ENCODE results near the gene PRR23E. TPM values are rescaled to one million over a fixed set of nuclear protein-coding genes. Genes with fewer than 3 reads are reported as not detected.

Gene PRR23E, protein sequence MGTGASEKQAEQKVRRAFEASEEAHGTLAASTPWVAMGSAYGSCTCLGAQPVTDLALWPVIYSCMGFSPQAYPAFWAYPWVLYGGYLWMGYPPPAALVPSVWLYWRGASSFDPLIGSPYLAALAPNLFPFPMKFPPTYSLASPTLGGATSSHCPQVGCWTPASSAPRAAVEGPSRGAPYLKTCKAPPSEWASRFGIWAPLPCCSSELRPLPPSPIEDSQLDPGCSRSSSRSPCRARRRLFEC
- not detected in 2 replicates for total RNA-seq (2014; rRNA removed; shearing (Covaris generic))
- polyA plus RNA-seq (2016; fragmentation: Nextera tagmentation; extraction: Ambion mirVana), result not detected in 2 replicates
- long read RNA-seq, result 0 reads

DNA sequence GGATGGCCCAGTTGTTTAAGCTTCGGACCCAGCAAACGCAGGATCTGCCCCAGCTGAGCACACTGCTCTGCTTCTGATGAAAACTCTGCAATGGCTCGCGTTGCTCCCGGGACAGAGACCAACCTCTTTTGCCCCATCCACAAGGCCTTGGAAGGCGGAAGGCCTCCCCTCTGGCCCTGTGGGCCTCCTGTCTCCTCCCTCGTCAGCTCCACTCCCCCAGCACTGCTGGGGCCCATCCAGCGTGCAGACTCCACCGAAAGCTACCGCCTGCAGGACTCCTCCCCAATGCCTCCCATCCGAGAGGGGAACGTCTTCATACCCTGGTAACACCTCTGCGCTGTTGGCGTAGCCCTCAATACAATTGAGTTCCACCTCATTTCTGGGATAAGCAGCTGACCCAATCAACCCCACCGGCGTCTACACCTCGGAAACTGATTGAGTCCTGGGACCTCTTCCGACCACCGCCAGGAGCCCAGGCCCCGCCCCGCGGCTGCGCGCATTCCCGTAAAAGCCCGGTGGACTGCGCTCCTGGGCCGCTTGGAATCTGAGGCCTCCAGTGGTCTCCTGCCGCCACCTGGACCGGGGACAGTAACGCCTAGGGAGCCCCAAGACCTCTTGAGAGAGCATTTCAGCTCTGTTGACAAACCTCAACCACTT is at the start of gene PRR23E:
Gene PRR23E (plus strand): TSS at position 556 of the 657 bp plus-strand sequence. CDS start 3,555 bp downstream, outside the sequence.
- no peak for TF ChIP-seq EZH2phosphoT487 (IDR thresholded peaks at IDR 0.05; ENCODE audit: unreplicated experiment)
- no peak for TF ChIP-seq ZNF331 (CRISPR knock-in tag; IDR thresholded peaks at IDR 0.05; ENCODE audit: low read depth)
- no peak for TF ChIP-seq STAT1 (IDR thresholded peaks at IDR 0.05; ENCODE audit: unreplicated experiment)
- no peak for TF ChIP-seq EZH2 (IDR thresholded peaks at IDR 0.05; ENCODE audit: low read depth, unreplicated experiment)
- no peak for TF ChIP-seq POLR2AphosphoS5 (IDR thresholded peaks at IDR 0.05; ENCODE audit: low read depth)
- TF ChIP-seq, protein P1, sequence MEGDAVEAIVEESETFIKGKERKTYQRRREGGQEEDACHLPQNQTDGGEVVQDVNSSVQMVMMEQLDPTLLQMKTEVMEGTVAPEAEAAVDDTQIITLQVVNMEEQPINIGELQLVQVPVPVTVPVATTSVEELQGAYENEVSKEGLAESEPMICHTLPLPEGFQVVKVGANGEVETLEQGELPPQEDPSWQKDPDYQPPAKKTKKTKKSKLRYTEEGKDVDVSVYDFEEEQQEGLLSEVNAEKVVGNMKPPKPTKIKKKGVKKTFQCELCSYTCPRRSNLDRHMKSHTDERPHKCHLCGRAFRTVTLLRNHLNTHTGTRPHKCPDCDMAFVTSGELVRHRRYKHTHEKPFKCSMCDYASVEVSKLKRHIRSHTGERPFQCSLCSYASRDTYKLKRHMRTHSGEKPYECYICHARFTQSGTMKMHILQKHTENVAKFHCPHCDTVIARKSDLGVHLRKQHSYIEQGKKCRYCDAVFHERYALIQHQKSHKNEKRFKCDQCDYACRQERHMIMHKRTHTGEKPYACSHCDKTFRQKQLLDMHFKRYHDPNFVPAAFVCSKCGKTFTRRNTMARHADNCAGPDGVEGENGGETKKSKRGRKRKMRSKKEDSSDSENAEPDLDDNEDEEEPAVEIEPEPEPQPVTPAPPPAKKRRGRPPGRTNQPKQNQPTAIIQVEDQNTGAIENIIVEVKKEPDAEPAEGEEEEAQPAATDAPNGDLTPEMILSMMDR (conservative IDR thresholded peaks at IDR 0.05; ENCODE audit: low read depth in 2 of 2), result no peak
- TF ChIP-seq, protein P2, sequence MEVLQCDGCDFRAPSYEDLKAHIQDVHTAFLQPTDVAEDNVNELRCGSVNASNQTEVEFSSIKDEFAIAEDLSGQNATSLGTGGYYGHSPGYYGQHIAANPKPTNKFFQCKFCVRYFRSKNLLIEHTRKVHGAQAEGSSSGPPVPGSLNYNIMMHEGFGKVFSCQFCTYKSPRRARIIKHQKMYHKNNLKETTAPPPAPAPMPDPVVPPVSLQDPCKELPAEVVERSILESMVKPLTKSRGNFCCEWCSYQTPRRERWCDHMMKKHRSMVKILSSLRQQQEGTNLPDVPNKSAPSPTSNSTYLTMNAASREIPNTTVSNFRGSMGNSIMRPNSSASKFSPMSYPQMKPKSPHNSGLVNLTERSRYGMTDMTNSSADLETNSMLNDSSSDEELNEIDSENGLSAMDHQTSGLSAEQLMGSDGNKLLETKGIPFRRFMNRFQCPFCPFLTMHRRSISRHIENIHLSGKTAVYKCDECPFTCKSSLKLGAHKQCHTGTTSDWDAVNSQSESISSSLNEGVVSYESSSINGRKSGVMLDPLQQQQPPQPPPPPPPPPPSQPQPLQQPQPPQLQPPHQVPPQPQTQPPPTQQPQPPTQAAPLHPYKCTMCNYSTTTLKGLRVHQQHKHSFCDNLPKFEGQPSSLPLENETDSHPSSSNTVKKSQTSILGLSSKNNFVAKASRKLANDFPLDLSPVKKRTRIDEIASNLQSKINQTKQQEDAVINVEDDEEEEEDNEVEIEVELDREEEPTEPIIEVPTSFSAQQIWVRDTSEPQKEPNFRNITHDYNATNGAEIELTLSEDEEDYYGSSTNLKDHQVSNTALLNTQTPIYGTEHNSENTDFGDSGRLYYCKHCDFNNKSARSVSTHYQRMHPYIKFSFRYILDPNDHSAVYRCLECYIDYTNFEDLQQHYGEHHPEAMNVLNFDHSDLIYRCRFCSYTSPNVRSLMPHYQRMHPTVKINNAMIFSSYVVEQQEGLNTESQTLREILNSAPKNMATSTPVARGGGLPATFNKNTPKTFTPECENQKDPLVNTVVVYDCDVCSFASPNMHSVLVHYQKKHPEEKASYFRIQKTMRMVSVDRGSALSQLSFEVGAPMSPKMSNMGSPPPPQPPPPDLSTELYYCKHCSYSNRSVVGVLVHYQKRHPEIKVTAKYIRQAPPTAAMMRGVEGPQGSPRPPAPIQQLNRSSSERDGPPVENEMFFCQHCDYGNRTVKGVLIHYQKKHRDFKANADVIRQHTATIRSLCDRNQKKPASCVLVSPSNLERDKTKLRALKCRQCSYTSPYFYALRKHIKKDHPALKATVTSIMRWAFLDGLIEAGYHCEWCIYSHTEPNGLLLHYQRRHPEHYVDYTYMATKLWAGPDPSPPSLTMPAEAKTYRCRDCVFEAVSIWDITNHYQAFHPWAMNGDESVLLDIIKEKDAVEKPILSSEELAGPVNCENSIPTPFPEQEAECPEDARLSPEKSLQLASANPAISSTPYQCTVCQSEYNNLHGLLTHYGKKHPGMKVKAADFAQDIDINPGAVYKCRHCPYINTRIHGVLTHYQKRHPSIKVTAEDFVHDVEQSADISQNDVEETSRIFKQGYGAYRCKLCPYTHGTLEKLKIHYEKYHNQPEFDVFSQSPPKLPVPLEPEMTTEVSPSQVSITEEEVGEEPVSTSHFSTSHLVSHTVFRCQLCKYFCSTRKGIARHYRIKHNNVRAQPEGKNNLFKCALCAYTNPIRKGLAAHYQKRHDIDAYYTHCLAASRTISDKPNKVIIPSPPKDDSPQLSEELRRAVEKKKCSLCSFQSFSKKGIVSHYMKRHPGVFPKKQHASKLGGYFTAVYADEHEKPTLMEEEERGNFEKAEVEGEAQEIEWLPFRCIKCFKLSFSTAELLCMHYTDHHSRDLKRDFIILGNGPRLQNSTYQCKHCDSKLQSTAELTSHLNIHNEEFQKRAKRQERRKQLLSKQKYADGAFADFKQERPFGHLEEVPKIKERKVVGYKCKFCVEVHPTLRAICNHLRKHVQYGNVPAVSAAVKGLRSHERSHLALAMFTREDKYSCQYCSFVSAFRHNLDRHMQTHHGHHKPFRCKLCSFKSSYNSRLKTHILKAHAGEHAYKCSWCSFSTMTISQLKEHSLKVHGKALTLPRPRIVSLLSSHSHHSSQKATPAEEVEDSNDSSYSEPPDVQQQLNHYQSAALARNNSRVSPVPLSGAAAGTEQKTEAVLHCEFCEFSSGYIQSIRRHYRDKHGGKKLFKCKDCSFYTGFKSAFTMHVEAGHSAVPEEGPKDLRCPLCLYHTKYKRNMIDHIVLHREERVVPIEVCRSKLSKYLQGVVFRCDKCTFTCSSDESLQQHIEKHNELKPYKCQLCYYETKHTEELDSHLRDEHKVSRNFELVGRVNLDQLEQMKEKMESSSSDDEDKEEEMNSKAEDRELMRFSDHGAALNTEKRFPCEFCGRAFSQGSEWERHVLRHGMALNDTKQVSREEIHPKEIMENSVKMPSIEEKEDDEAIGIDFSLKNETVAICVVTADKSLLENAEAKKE (CRISPR knock-in tag; IDR thresholded peaks at IDR 0.05), result no peak
- TF ChIP-seq, protein P3, sequence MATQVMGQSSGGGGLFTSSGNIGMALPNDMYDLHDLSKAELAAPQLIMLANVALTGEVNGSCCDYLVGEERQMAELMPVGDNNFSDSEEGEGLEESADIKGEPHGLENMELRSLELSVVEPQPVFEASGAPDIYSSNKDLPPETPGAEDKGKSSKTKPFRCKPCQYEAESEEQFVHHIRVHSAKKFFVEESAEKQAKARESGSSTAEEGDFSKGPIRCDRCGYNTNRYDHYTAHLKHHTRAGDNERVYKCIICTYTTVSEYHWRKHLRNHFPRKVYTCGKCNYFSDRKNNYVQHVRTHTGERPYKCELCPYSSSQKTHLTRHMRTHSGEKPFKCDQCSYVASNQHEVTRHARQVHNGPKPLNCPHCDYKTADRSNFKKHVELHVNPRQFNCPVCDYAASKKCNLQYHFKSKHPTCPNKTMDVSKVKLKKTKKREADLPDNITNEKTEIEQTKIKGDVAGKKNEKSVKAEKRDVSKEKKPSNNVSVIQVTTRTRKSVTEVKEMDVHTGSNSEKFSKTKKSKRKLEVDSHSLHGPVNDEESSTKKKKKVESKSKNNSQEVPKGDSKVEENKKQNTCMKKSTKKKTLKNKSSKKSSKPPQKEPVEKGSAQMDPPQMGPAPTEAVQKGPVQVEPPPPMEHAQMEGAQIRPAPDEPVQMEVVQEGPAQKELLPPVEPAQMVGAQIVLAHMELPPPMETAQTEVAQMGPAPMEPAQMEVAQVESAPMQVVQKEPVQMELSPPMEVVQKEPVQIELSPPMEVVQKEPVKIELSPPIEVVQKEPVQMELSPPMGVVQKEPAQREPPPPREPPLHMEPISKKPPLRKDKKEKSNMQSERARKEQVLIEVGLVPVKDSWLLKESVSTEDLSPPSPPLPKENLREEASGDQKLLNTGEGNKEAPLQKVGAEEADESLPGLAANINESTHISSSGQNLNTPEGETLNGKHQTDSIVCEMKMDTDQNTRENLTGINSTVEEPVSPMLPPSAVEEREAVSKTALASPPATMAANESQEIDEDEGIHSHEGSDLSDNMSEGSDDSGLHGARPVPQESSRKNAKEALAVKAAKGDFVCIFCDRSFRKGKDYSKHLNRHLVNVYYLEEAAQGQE (IDR thresholded peaks at IDR 0.05; ENCODE audit: unreplicated experiment), result no peak
- no peak for TF ChIP-seq ZNF114 (CRISPR knock-in tag; IDR thresholded peaks at IDR 0.05)
- no peak for TF ChIP-seq JUNB (IDR thresholded peaks at IDR 0.05; ENCODE audit: unreplicated experiment)
- TF ChIP-seq NANOG (IDR thresholded peaks at IDR 0.05; ENCODE audit: borderline replicate concordance), result no peak
- TF ChIP-seq, protein P4, sequence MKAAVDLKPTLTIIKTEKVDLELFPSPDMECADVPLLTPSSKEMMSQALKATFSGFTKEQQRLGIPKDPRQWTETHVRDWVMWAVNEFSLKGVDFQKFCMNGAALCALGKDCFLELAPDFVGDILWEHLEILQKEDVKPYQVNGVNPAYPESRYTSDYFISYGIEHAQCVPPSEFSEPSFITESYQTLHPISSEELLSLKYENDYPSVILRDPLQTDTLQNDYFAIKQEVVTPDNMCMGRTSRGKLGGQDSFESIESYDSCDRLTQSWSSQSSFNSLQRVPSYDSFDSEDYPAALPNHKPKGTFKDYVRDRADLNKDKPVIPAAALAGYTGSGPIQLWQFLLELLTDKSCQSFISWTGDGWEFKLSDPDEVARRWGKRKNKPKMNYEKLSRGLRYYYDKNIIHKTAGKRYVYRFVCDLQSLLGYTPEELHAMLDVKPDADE (IDR thresholded peaks at IDR 0.05), result no peak
- TF ChIP-seq CREB1 (CRISPR knock-in tag; IDR thresholded peaks at IDR 0.05; ENCODE audit: low read depth), result no peak
- Histone ChIP-seq H3K4me3 (no peak within 1 kb of the TSS), H3K79me2 (replicated peaks; ENCODE audit: insufficient read depth) (no peaks in the 10 kb centered on the region), H3K9me2 (ENCODE audit: insufficient read depth) (no peaks in the 10 kb centered on the region), H3F3A (replicated peaks; ENCODE audit: low read depth) (no peaks in the 10 kb centered on the region), H3K27me3 (ENCODE audit: insufficient read depth) (no peaks in the 10 kb centered on the region), H3K4me1 (ENCODE audit: insufficient read depth) (no peaks in the 10 kb centered on the region), H3K4me2 (no peak within 1 kb of the TSS), H4K20me1 (replicated peaks; ENCODE audit: insufficient read depth) (no peaks in the 10 kb centered on the region), H2AFZ (no peak within 1 kb of the TSS), H3K36me3 (ENCODE audit: insufficient read depth) (no peaks in the 10 kb centered on the region), H3K27ac (ENCODE audit: low read depth) (no peak within 1 kb of the TSS)
- Mint-ChIP-seq H3K9me3 (peaks cover 6% of the 10 kb centered on the region), H3K4me1 (peaks cover 6% of the 10 kb centered on the region; the same call in 2 of the 3 replicates), H3K27ac (no peak within 1 kb of the TSS), H3K4me3 (no peak within 1 kb of the TSS), H3K27me3 (ENCODE audit: insufficient read depth, low read depth, poor library complexity) (peaks cover 3% of the 10 kb centered on the region), H3K36me3 (ENCODE audit: low read depth) (no peaks in the 10 kb centered on the region)
- DNase-seq (ENCODE audit: low spot score) (no peak), ATAC-seq (no peak)

All from GM23338 (cell line).